Fibroblast of villous mesenchyme (primary cell): ENCODE measurements around the gene ANO1. TPM values are rescaled to one million over a fixed set of nuclear protein-coding genes. Genes with fewer than 3 reads are reported as not detected.

Experiments
- DNase-seq: peaks from one replicate; pipeline ENCODE4 v3.0.0-alpha.2; 2010; ENCODE audit warnings: low read depth
- H3K4me3 ChIP-seq: 2 replicates; pipeline ENCODE4 v1.5.1; 2011; ENCODE audit warnings: low read depth, mild to moderate bottlenecking, low read length
- CTCF ChIP-seq: IDR thresholded peaks from 2 replicates; pipeline ENCODE4 v1.5.1; 2012; ENCODE audit warnings: low read depth, mild to moderate bottlenecking, low read length; ENCODE audit not compliant: insufficient read depth
- total RNA-seq: library from RNA; depleted of rRNA; stranded (reverse); fragments of >200 nt; gene quantifications from 2 replicates; pipeline ENCODE4 v1.2.3, GENCODE V29; 2012

Gene ANO1
- total RNA-seq, 1 donor = not detected

- no peak for TF ChIP-seq CTCF
- DNase-seq = no peak
- no peak overlapping the region for H3K4me3 ChIP-seq
Observed at GRCh38 chr11:70077411-70078094, 564 bp upstream of the ANO1 start.

GRCh38 chr11:70078781-70079616, 882 bp downstream of the ANO1 start:
- no peak for TF ChIP-seq CTCF
- H3K4me3 ChIP-seq = no peak overlapping the region
- DNase-seq = no peak

- H3K4me3 ChIP-seq = no peak overlapping the region
- no peak for TF ChIP-seq CTCF
- DNase-seq = no peak
Observed at GRCh38 chr11:70079691-70080090, 1.6 kb downstream of the ANO1 start.

GRCh38 chr11:70080763-70081162, 2.6 kb downstream of the ANO1 start:
- no peak for DNase-seq
- TF ChIP-seq CTCF = no peak
- no peak overlapping the region for H3K4me3 ChIP-seq

- no peak for DNase-seq
- peak; percentile 17 for TF ChIP-seq CTCF
- no peak overlapping the region for H3K4me3 ChIP-seq
Observed at GRCh38 chr11:70082829-70083228, 4.7 kb downstream of the ANO1 start.

- H3K4me3 ChIP-seq = no peak overlapping the region
- no peak for TF ChIP-seq CTCF
- no peak for DNase-seq
Observed at GRCh38 chr11:70084046-70084984, 6.2 kb downstream of the ANO1 start.
